ENCODE data around the gene USP5.

The USP5 gene

GRCh38 chr12:6828781-6829535 lies 23.0 kb upstream of the USP5 start:
- peaks cover 67% of the 10 kb centered on the region for H3K27me3 Mint-ChIP-seq
- peaks cover 45% of the 10 kb centered on the region for H3K4me1 Mint-ChIP-seq (ENCODE audit: low read depth)
- peaks cover 15% of the 10 kb centered on the region for H3K36me3 Mint-ChIP-seq (ENCODE audit: low read depth)

GRCh38 chr12:6829536-6830220 lies 22.3 kb upstream of the USP5 start:
- H3K9me3 Mint-ChIP-seq, result no peaks in the 10 kb centered on the region
- peaks cover 66% of the 10 kb centered on the region for H3K27me3 Mint-ChIP-seq
- peak overlapping the region; percentile 37 for H3K27ac Mint-ChIP-seq
- peak overlapping the region; percentile 73 for H3K4me3 Mint-ChIP-seq
- peaks cover 8% of the 10 kb centered on the region for H3K36me3 Mint-ChIP-seq (ENCODE audit: low read depth)
- H3K4me1 Mint-ChIP-seq (ENCODE audit: low read depth), result peaks cover 44% of the 10 kb centered on the region
- intact Hi-C loops (cut with micrococcal nuclease), result loop anchor here (5.0 kb wide), 3 partner anchors 92 to 212 kb away; partner anchors contain the start of gene ZNF384

More at GRCh38 chr12:6828781-6829535, 23.0 kb upstream of the USP5 start:
- Mint-ChIP-seq H3K9me3 (no peaks in the 10 kb centered on the region), H3K27ac (peak overlapping the region; percentile 37), H3K4me3 (peak overlapping the region; percentile 73)
- intact Hi-C loops (cut with micrococcal nuclease), result loop anchor here (5.0 kb wide), 3 partner anchors 92 to 212 kb away; partner anchors contain the start of gene ZNF384

DNA sequence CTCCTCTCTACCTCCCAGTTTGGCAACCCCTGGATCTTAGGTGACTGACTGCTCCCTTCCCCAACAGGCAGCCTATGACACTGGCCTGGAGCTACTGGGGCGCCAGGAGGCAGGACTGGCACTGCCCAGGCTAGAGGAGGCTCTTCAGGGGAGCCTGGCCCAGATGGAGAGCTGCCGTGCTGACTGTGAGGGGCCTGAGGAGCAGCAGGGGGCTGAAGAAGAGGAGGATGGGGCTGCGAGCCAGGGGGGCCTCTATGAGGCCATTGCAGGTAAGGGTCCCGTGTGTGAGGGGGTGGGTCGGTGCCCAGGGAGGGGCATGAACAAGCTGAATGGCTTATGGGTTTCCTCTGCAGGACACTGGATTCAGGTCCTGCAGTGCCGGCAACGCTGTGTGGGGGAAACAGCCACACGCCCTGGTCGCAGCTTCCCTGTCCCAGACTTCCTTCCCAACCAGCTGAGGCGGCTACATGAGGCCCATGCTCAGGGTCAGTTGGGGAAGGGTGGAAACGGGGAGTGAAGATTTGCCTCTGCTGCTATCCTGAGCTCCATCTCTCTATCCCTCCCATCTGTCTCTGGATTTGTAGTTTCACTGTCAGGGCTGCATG lies 21.6 kb upstream of the USP5 start:
- Mint-ChIP-seq H3K9me3 (no peaks in the 10 kb centered on the region), H3K27me3 (peaks cover 59% of the 10 kb centered on the region), H3K4me3 (no peak overlapping the region), H3K36me3 (ENCODE audit: low read depth) (peaks cover under 1% of the 10 kb centered on the region), H3K4me1 (ENCODE audit: low read depth) (peaks cover 37% of the 10 kb centered on the region), H3K27ac (no peak overlapping the region)
- intact Hi-C loops (cut with micrococcal nuclease), result no loop called here

DNA sequence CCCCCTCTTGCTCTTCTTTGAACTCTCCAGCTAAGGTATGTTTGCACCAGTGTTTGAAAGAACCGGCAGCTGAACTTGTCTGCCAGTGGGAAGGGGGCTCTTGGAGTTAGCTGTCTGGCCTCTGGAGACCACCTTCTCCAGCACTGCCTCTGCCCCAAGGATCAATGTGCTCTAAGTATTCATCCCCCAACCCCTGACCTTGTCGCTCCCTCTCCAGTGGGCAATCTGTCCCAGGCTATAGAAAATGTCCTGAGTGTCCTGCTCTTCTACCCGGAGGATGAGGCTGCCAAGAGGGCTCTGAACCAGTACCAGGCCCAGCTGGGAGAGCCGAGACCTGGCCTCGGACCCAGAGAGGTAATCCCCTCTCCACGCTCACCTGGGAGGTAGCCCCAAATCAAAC lies 21.0 kb upstream of the USP5 start:
- no peak overlapping the region for H3K4me3 Mint-ChIP-seq
- H3K27ac Mint-ChIP-seq, result no peak overlapping the region
- peaks cover 57% of the 10 kb centered on the region for H3K27me3 Mint-ChIP-seq
- intact Hi-C loops (cut with micrococcal nuclease), result no loop called here
- H3K36me3 Mint-ChIP-seq (ENCODE audit: low read depth), result no peaks in the 10 kb centered on the region
- H3K9me3 Mint-ChIP-seq, result no peaks in the 10 kb centered on the region
- peaks cover 35% of the 10 kb centered on the region for H3K4me1 Mint-ChIP-seq (ENCODE audit: low read depth)

DNA sequence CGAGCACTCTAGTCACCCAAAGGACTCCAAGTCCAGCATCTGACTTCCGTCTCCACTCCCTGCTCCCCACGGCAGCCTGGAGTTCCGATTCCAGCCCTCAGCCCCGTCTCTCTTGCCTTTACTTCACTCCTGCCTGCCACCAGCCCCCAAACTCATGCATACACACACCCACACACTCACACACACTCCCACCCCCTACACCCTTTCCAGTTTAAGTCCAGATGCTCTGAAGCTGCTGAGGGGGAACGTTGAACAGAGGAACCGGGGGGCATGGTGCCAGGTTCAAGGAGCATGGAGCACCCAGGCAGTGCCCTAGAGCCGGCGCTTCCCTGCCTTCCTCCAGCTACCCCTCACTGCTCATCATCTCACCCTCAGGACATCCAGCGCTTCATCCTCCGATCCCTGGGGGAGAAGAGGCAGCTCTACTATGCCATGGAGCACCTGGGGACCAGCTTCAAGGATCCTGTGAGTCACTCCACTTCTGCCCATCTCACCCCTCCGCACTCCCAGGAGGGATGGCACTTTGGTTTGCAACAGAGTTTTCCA lies 20.4 kb upstream of the USP5 start:
- Mint-ChIP-seq H3K27me3 (peaks cover 52% of the 10 kb centered on the region), H3K27ac (no peak overlapping the region), H3K4me3 (no peak overlapping the region), H3K4me1 (ENCODE audit: low read depth) (peaks cover 35% of the 10 kb centered on the region), H3K36me3 (ENCODE audit: low read depth) (no peaks in the 10 kb centered on the region), H3K9me3 (no peaks in the 10 kb centered on the region)
- intact Hi-C loops (cut with micrococcal nuclease), result no loop called here

DNA sequence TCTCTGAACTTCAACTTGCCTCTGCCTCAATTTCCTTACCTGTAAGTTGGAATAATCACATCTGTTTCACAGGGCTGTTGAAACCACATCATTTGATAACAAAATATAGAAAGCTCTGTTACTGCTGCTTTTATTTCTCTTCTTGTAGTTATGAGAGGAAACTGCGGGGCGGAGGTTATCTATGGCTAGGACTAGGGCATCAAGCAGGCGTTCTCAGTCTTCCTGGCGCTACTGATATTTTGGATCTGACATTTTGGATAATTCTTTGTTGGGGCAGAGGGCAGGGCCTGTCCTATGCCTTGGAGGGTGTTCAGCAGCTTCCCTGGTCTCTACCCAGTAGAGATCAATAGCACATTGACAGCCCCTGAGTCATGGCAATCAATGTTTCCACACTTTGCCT lies 19.8 kb upstream of the USP5 start:
- no peaks in the 10 kb centered on the region for H3K9me3 Mint-ChIP-seq
- H3K36me3 Mint-ChIP-seq (ENCODE audit: low read depth), result no peaks in the 10 kb centered on the region
- H3K4me1 Mint-ChIP-seq (ENCODE audit: low read depth), result peaks cover 32% of the 10 kb centered on the region
- intact Hi-C loops (cut with micrococcal nuclease), result no loop called here
- H3K27ac Mint-ChIP-seq, result no peak overlapping the region
- no peak overlapping the region for H3K4me3 Mint-ChIP-seq
- H3K27me3 Mint-ChIP-seq, result peaks cover 46% of the 10 kb centered on the region

GRCh38 chr12:6833189-6833890 lies 18.6 kb upstream of the USP5 start:
- H3K36me3 Mint-ChIP-seq (ENCODE audit: low read depth), result no peaks in the 10 kb centered on the region
- H3K4me3 Mint-ChIP-seq, result no peak overlapping the region
- no peaks in the 10 kb centered on the region for H3K9me3 Mint-ChIP-seq
- peaks cover 24% of the 10 kb centered on the region for H3K4me1 Mint-ChIP-seq (ENCODE audit: low read depth)
- H3K27ac Mint-ChIP-seq, result no peak overlapping the region
- H3K27me3 Mint-ChIP-seq, result peaks cover 37% of the 10 kb centered on the region
- intact Hi-C loops (cut with micrococcal nuclease), result no loop called here

DNA sequence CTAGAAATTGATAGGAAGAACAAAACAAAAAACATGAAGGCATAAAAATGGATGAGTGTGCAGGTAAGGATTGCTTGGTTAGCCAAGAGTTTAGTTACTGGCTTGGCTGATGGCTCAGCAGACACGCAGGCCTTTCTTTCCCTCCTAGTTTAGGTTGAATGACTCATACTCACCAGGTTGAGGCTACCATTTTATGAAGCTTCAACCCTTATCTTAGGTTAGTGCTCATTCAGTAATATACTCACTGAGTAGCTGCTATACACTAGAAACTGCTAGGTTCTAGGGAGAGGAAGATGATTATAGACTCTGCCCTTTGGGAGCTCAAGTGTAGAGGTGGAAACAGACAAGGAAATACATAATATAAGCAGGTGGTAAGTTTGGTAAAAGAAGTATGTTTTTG lies 17.7 kb upstream of the USP5 start:
- Mint-ChIP-seq H3K27ac (no peak overlapping the region), H3K4me1 (ENCODE audit: low read depth) (peaks cover 20% of the 10 kb centered on the region), H3K4me3 (no peak overlapping the region), H3K36me3 (ENCODE audit: low read depth) (no peaks in the 10 kb centered on the region), H3K9me3 (no peaks in the 10 kb centered on the region), H3K27me3 (peaks cover 30% of the 10 kb centered on the region)
- intact Hi-C loops (cut with micrococcal nuclease), result no loop called here

DNA sequence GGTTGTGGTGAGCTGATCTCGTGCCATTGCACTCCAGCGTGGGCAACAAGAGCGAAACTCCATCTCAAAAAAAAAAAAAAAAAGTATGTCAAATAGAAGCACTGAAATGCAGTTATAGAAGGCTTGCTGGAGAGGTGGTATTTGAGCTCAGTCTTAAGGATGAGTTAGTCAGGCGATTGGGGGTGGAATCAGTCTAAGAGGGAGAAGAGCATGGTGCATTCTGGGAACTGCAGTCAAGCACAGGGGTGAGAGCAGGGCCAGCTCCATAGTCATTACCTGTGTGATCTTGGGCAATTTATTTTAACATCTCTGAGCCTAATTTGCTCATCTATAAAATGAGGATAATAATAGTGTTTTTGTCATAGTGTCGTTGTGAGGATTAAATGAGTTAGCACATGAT lies 17.1 kb upstream of the USP5 start:
- Mint-ChIP-seq H3K4me3 (no peak overlapping the region), H3K4me1 (ENCODE audit: low read depth) (peaks cover 16% of the 10 kb centered on the region), H3K27me3 (peaks cover 24% of the 10 kb centered on the region), H3K36me3 (ENCODE audit: low read depth) (no peaks in the 10 kb centered on the region), H3K9me3 (no peaks in the 10 kb centered on the region), H3K27ac (no peak overlapping the region)
- intact Hi-C loops (cut with micrococcal nuclease), result no loop called here

DNA sequence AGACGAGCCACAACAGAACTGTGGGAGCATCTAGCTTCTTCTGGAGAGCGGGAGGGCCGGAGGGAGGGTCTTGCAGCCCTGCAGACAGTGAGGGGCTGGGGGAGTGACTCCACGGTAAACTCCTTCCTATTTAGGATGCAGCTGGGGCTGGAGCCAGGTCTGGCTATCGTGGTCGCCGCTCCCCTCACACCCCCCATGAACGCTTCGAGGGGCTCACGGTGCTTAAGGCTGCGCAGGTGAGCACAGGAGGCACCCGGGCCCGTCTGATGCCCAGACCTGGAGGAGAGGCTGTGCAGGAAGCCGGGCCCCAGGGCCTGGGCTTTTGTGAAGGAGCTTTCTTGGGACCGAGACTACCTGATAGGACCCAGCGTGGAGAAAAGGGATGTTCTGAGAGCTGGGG lies 15.1 kb upstream of the USP5 start:
- H3K9me3 Mint-ChIP-seq, result no peaks in the 10 kb centered on the region

GRCh38 chr12:6837370-6838060 lies 14.4 kb upstream of the USP5 start:
- no peak overlapping the region for H3K4me3 Mint-ChIP-seq
- intact Hi-C loops (cut with micrococcal nuclease), result no loop called here
- H3K9me3 Mint-ChIP-seq, result no peaks in the 10 kb centered on the region
- H3K4me1 Mint-ChIP-seq (ENCODE audit: low read depth), result peaks cover 5% of the 10 kb centered on the region
- H3K27me3 Mint-ChIP-seq, result peaks cover 5% of the 10 kb centered on the region
- no peak overlapping the region for H3K27ac Mint-ChIP-seq
- H3K36me3 Mint-ChIP-seq (ENCODE audit: low read depth), result no peaks in the 10 kb centered on the region

More for the DNA sequence above, 15.1 kb upstream of the USP5 start:
- no peak overlapping the region for H3K4me3 Mint-ChIP-seq
- no peaks in the 10 kb centered on the region for H3K36me3 Mint-ChIP-seq (ENCODE audit: low read depth)
- intact Hi-C loops (cut with micrococcal nuclease), result no loop called here
- H3K27ac Mint-ChIP-seq, result no peak overlapping the region
- peaks cover 5% of the 10 kb centered on the region for H3K4me1 Mint-ChIP-seq (ENCODE audit: low read depth)
- H3K27me3 Mint-ChIP-seq, result peaks cover 8% of the 10 kb centered on the region

- H3K27ac Mint-ChIP-seq, result no peak overlapping the region
- H3K36me3 Mint-ChIP-seq (ENCODE audit: low read depth), result no peaks in the 10 kb centered on the region
- intact Hi-C loops (cut with micrococcal nuclease), result no loop called here
- H3K9me3 Mint-ChIP-seq, result no peaks in the 10 kb centered on the region
- H3K27me3 Mint-ChIP-seq, result peaks cover 10% of the 10 kb centered on the region
- peaks cover 5% of the 10 kb centered on the region for H3K4me1 Mint-ChIP-seq (ENCODE audit: low read depth)
- H3K4me3 Mint-ChIP-seq, result no peak overlapping the region
Measured at GRCh38 chr12:6838854-6839253, 13.1 kb upstream of the USP5 start.

GRCh38 chr12:6839482-6840201 lies 12.3 kb upstream of the USP5 start:
- H3K27ac Mint-ChIP-seq, result no peak overlapping the region
- no peaks in the 10 kb centered on the region for H3K9me3 Mint-ChIP-seq
- H3K4me3 Mint-ChIP-seq, result no peak overlapping the region

More at GRCh38 chr12:6839482-6840201, 12.3 kb upstream of the USP5 start:
- H3K36me3 Mint-ChIP-seq (ENCODE audit: low read depth), result no peaks in the 10 kb centered on the region
- peaks cover 5% of the 10 kb centered on the region for H3K4me1 Mint-ChIP-seq (ENCODE audit: low read depth)
- peaks cover 10% of the 10 kb centered on the region for H3K27me3 Mint-ChIP-seq
- intact Hi-C loops (cut with micrococcal nuclease), result no loop called here
